ENCODE data around the gene RNF126.
"Not testable (repeated sequence)": the region's sequence is repeated elsewhere in the genome, so short reads cannot be mapped to it uniquely, and the experiment has no call there.

The RNF126 gene

GRCh38 chr19:640161-640558, 22.9 kb downstream of the RNF126 start:
- Histone ChIP-seq H3K36me3 (ENCODE audit: insufficient read depth, low read length) (no peaks in the 10 kb centered on the region), H3K4me1 (ENCODE audit: insufficient read depth, low read length) (peaks cover 6% of the 10 kb centered on the region), H3K27me3 (ENCODE audit: control insufficient read depth in 1 of 2, insufficient read depth in 2 of 2, low read length in 2 of 2) (no peaks in the 10 kb centered on the region), H3K9ac (ENCODE audit: low read length) (no peak overlapping the region), H3K9me3 (ENCODE audit: low read length) (no peaks in the 10 kb centered on the region), H3K4me3 (ENCODE audit: low read depth in 1 of 2, low read length in 2 of 2) (no peak overlapping the region), H3K27ac (ENCODE audit: low read depth, low read length) (no peak overlapping the region)

DNA sequence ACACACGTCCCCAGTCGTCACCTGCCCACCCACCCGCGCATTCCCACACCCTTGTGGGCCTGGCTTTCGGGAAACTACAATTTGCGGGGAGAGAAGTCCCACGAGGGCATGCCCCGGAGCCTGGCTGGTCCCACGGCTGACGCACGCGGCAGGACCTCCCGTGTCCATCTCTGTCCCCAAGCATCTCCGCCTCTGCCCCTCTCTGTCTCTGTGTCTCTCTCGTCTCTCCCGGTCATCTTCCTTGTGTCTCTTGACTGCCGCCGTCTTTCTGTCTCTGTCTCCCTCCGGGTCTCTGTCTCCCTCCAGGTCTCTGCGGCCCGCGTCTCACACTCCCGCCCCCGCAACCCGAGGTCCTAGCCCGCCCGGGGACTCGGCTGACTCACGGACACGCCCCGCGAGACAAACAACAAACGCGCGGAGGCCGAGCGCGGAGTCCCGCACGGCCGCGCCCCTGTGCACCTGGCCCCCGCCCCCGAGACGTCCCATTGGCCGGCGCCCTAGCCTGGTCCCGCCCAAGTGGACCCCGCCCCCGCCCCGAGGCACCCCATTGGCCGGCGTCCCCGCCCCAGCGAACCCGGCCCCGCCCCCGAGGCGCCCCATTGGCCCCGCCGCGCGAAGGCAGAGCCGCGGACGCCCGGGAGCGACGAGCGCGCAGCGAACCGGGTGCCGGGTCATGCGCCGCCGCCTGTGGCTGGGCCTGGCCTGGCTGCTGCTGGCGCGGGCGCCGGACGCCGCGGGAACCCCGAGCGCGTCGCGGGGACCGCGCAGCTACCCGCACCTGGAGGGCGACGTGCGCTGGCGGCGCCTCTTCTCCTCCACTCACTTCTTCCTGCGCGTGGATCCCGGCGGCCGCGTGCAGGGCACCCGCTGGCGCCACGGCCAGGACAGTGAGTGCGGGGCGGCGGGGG, 23.5 kb downstream of the RNF126 start, which contains the start of gene FGF22:
Gene FGF22 (plus strand): TSS at position 627 of the 908 bp plus-strand sequence. CDS start 47 bp downstream, at position 674.
- H3K27ac ChIP-seq (ENCODE audit: low read depth, low read length) = no peak within 1 kb of the TSS
- H3K4me3 ChIP-seq (ENCODE audit: low read depth in 1 of 2, low read length in 2 of 2) = peak within 1 kb of the TSS; percentile 55 to 58
- H3K27me3 ChIP-seq (ENCODE audit: control insufficient read depth in 1 of 2, insufficient read depth in 2 of 2, low read length in 2 of 2) = no peaks in the 10 kb centered on the region
- H3K9me3 ChIP-seq (ENCODE audit: low read length) = no peaks in the 10 kb centered on the region
- H3K36me3 ChIP-seq (ENCODE audit: insufficient read depth, low read length) = no peaks in the 10 kb centered on the region
- H3K4me1 ChIP-seq (ENCODE audit: insufficient read depth, low read length) = peaks cover 6% of the 10 kb centered on the region
- H3K9ac ChIP-seq (ENCODE audit: low read length) = no peak within 1 kb of the TSS

GRCh38 chr19:638906-639252, 24.1 kb downstream of the RNF126 start:
- Histone ChIP-seq H3K4me1 (ENCODE audit: insufficient read depth, low read length) (peaks cover 12% of the 10 kb centered on the region), H3K36me3 (ENCODE audit: insufficient read depth, low read length) (no peaks in the 10 kb centered on the region), H3K9me3 (ENCODE audit: low read length) (no peaks in the 10 kb centered on the region), H3K27ac (ENCODE audit: low read depth, low read length) (no peak overlapping the region), H3K27me3 (ENCODE audit: control insufficient read depth in 1 of 2, insufficient read depth in 2 of 2, low read length in 2 of 2) (no peaks in the 10 kb centered on the region), H3K9ac (ENCODE audit: low read length) (no peak overlapping the region), H3K4me3 (ENCODE audit: low read depth in 1 of 2, low read length in 2 of 2) (peak overlapping the region; percentile 55 to 58)

- peaks cover 23% of the 10 kb centered on the region for H3K4me1 ChIP-seq (ENCODE audit: insufficient read depth, low read length)
- no peak overlapping the region for H3K27ac ChIP-seq (ENCODE audit: low read depth, low read length)
- H3K9ac ChIP-seq (ENCODE audit: low read length) = no peak overlapping the region
- no peaks in the 10 kb centered on the region for H3K9me3 ChIP-seq (ENCODE audit: low read length)
- H3K4me3 ChIP-seq (ENCODE audit: low read depth in 1 of 2, low read length in 2 of 2) = no peak overlapping the region
- H3K36me3 ChIP-seq (ENCODE audit: insufficient read depth, low read length) = no peaks in the 10 kb centered on the region
- no peaks in the 10 kb centered on the region for H3K27me3 ChIP-seq (ENCODE audit: control insufficient read depth in 1 of 2, insufficient read depth in 2 of 2, low read length in 2 of 2)
Measured at GRCh38 chr19:634975-635652, 27.9 kb downstream of the RNF126 start.

GRCh38 chr19:633786-634639, 29.0 kb downstream of the RNF126 start:
- Histone ChIP-seq H3K9ac (ENCODE audit: low read length) (peak overlapping the region; percentile 63), H3K9me3 (ENCODE audit: low read length) (no peaks in the 10 kb centered on the region), H3K4me3 (ENCODE audit: low read depth in 1 of 2, low read length in 2 of 2) (peak overlapping the region; percentile 76 to 91), H3K36me3 (ENCODE audit: insufficient read depth, low read length) (no peaks in the 10 kb centered on the region), H3K4me1 (ENCODE audit: insufficient read depth, low read length) (peaks cover 20% of the 10 kb centered on the region), H3K27me3 (ENCODE audit: control insufficient read depth in 1 of 2, insufficient read depth in 2 of 2, low read length in 2 of 2) (no peaks in the 10 kb centered on the region), H3K27ac (ENCODE audit: low read depth, low read length) (peak overlapping the region; percentile 41)

DNA sequence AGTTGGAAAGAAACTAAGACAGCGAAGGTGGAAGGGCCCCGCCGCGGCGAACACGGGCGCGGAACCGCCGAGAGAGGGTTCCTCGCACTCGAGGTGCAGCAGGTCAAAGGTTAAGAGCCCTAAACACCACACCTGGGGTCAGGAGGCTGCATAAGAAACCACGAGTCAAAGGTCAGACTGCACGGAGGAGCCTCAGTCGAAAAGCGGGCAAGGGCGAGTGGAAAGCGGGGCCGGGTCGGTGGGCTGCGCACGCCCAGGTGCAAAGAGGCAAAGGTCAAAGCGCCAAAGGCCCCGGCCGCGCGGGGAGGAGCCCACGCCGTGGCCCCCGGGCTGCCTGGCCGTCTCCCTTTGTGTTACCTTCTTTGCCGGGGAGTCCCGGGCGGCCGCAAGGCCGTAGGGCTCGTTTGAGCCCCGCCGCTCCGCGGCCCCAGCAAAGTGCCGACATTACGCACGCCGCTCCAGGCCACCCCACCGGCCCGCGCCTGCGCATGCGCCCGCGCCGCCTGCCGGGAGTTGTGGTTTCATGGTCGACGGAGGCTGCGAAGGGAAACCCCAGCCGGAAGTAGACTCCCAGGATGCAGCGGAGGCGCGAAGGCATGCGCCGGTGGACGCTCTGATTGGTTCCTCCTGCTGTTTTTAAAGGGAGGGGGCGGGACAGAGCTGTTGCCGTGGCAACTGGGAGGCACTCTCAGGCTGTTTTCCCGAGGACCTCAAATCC, 29.8 kb downstream of the RNF126 start, which contains the start of gene POLRMT:
Gene POLRMT (minus strand): TSS at position 470 of the 718 bp plus-strand sequence. CDS start 25 bp downstream, at position 445.
- peak within 1 kb of the TSS; percentile 91 to 95 for H3K4me3 ChIP-seq (ENCODE audit: low read depth in 1 of 2, low read length in 2 of 2)
- peak within 1 kb of the TSS; percentile 63 for H3K9ac ChIP-seq (ENCODE audit: low read length)
- H3K4me1 ChIP-seq (ENCODE audit: insufficient read depth, low read length) = peaks cover 17% of the 10 kb centered on the region
- H3K27me3 ChIP-seq (ENCODE audit: control insufficient read depth in 1 of 2, insufficient read depth in 2 of 2, low read length in 2 of 2) = no peaks in the 10 kb centered on the region
- no peaks in the 10 kb centered on the region for H3K9me3 ChIP-seq (ENCODE audit: low read length)
- no peaks in the 10 kb centered on the region for H3K36me3 ChIP-seq (ENCODE audit: insufficient read depth, low read length)
- peak within 1 kb of the TSS; percentile 66 for H3K27ac ChIP-seq (ENCODE audit: low read depth, low read length)

- H3K36me3 ChIP-seq (ENCODE audit: insufficient read depth, low read length) = no peaks in the 10 kb centered on the region
- no peaks in the 10 kb centered on the region for H3K9me3 ChIP-seq (ENCODE audit: low read length)
- no peaks in the 10 kb centered on the region for H3K27me3 ChIP-seq (ENCODE audit: control insufficient read depth in 1 of 2, insufficient read depth in 2 of 2, low read length in 2 of 2)
- peaks cover 17% of the 10 kb centered on the region for H3K4me1 ChIP-seq (ENCODE audit: insufficient read depth, low read length)
- H3K4me3 ChIP-seq (ENCODE audit: low read depth in 1 of 2, low read length in 2 of 2) = peak overlapping the region; percentile 91 to 95
- H3K27ac ChIP-seq (ENCODE audit: low read depth, low read length) = peak overlapping the region; percentile 62
- H3K9ac ChIP-seq (ENCODE audit: low read length) = peak overlapping the region; percentile 49
Measured at GRCh38 chr19:632579-633067, 30.4 kb downstream of the RNF126 start.

GRCh38 chr19:629961-630714, 32.9 kb downstream of the RNF126 start:
- Histone ChIP-seq H3K36me3 (ENCODE audit: insufficient read depth, low read length) (peaks cover 5% of the 10 kb centered on the region), H3K4me3 (ENCODE audit: low read depth in 1 of 2, low read length in 2 of 2) (no peak overlapping the region), H3K27me3 (ENCODE audit: control insufficient read depth in 1 of 2, insufficient read depth in 2 of 2, low read length in 2 of 2) (no peaks in the 10 kb centered on the region), H3K9me3 (ENCODE audit: low read length) (no peaks in the 10 kb centered on the region), H3K27ac (ENCODE audit: low read depth, low read length) (no peak overlapping the region), H3K9ac (ENCODE audit: low read length) (no peak overlapping the region), H3K4me1 (ENCODE audit: insufficient read depth, low read length) (peaks cover 17% of the 10 kb centered on the region)

DNA sequence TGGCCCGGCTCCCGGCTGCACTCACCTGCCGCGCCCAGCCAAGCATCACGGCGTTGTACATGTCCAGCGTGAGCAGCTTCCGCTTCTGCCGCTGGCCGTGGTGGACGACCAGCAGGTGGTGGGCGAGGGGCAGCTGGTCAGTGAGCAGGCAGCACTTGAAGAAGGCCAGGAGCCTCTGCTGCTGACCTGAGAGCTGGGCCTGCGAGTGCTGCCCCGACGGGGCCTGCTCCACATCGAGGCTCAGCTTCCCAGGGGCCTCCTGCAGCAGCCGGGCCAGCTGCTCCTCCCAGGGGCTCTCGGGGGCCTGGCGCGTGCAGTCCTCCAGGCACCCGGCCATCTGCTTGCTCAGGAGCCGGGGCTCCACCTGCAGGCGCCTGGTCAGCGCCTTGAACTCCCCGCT, 33.5 kb downstream of the RNF126 start:
- H3K4me3 ChIP-seq (ENCODE audit: low read depth in 1 of 2, low read length in 2 of 2); H3K36me3 ChIP-seq (ENCODE audit: insufficient read depth, low read length); H3K9me3 ChIP-seq (ENCODE audit: low read length); H3K27me3 ChIP-seq (ENCODE audit: control insufficient read depth in 1 of 2, insufficient read depth in 2 of 2, low read length in 2 of 2); H3K27ac ChIP-seq (ENCODE audit: low read depth, low read length); H3K9ac ChIP-seq (ENCODE audit: low read length): not testable (repeated sequence)
- peaks cover 17% of the 10 kb centered on the region for H3K4me1 ChIP-seq (ENCODE audit: insufficient read depth, low read length)

DNA sequence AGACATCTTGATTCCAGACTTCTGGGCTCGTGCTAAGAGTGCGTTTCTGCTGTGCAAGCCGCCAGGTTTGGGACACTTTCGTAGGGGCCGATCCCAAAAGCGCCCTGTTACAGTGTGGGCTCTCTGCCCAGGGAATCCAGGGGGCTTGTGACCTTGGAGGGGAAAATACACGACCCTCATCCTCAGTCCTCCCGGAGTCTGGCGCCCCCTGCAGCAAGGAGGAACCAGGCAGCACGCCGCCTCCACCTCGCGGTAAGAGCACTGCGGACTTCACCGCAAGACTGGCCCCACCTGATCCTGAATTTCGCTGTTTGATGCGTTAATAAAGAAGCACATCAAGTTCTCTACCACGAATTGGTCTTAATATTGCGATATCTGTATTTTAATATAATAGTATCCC, 34.8 kb downstream of the RNF126 start:
- H3K36me3 ChIP-seq (ENCODE audit: insufficient read depth, low read length) = peaks cover 6% of the 10 kb centered on the region
- H3K4me1 ChIP-seq (ENCODE audit: insufficient read depth, low read length) = peaks cover 10% of the 10 kb centered on the region
- H3K9ac ChIP-seq (ENCODE audit: low read length) = no peak overlapping the region
- H3K27me3 ChIP-seq (ENCODE audit: control insufficient read depth in 1 of 2, insufficient read depth in 2 of 2, low read length in 2 of 2) = no peaks in the 10 kb centered on the region
- no peak overlapping the region for H3K27ac ChIP-seq (ENCODE audit: low read depth, low read length)
- H3K4me3 ChIP-seq (ENCODE audit: low read depth in 1 of 2, low read length in 2 of 2) = no peak overlapping the region
- no peaks in the 10 kb centered on the region for H3K9me3 ChIP-seq (ENCODE audit: low read length)
